ENCODE measurements around the gene TNPO2. TPM values are rescaled to one million over a fixed set of nuclear protein-coding genes. Genes with fewer than 3 reads are reported as not detected.

Gene TNPO2
- total and polyA plus RNA-seq, 2 of the 13 experiments (the other 11 are each of a cell fraction or from before 2014, with no cell fraction given): 31.7 to 61.0 TPM

GRCh38 chr19:12733369-12734214 lies 9.9 kb upstream of the TNPO2 start (continued):
- no peak for TF ChIP-seq AFF4 (CRISPR knock-in tag; IDR thresholded peaks at IDR 0.05)
- peak; percentile 52 for TF ChIP-seq CTCF (CRISPR knock-in tag; IDR thresholded peaks at IDR 0.05)
- no peak for TF ChIP-seq ZNF274 (CRISPR knock-in tag; IDR thresholded peaks at IDR 0.05)
- TF ChIP-seq LCORL (IDR thresholded peaks at IDR 0.05): no peak
- TF ChIP-seq LCORL (CRISPR knock-in tag; IDR thresholded peaks at IDR 0.05): peak; percentile 59; the same call in 1 of the 2 replicates
- no peak for TF ChIP-seq TAF1 (CRISPR knock-in tag; IDR thresholded peaks at IDR 0.05)
- no peak; a peak in 1 of 4 replicates for TF ChIP-seq POLR2A (IDR thresholded peaks at IDR 0.05; ENCODE audit: insufficient read depth in 1 of 2, low read depth in 2 of 2, low read length in 2 of 2)
- 0 out of 2 replicates have a peak, but pooled peaks have one; percentile 6 for TF ChIP-seq GATAD2A (CRISPR knock-in tag; IDR thresholded peaks at IDR 0.05)
- TF ChIP-seq MEIS1 (CRISPR knock-in tag; IDR thresholded peaks at IDR 0.05; ENCODE audit: borderline replicate concordance): no peak
- TF ChIP-seq ZNF225 (CRISPR knock-in tag; IDR thresholded peaks at IDR 0.05): no peak
- TF ChIP-seq NCOR1 (IDR thresholded peaks at IDR 0.05; ENCODE audit: borderline replicate concordance, low read length): peak; percentile 63; the same call in 1 of the 2 replicates
- TF ChIP-seq TMF1 (CRISPR knock-in tag; IDR thresholded peaks at IDR 0.05; ENCODE audit: low read depth): 0 out of 2 replicates have a peak, but pooled peaks have one; percentile 9
- no peak for TF ChIP-seq NAIF1 (CRISPR knock-in tag; IDR thresholded peaks at IDR 0.05; ENCODE audit: borderline replicate concordance)
- TF ChIP-seq TP53 (CRISPR knock-in tag; conservative IDR thresholded peaks at IDR 0.05): no peak
- peak; percentile 49 for TF ChIP-seq SAP130 (CRISPR knock-in tag; IDR thresholded peaks at IDR 0.05; ENCODE audit: low read depth)
- TF ChIP-seq GLMP (CRISPR knock-in tag; IDR thresholded peaks at IDR 0.05; ENCODE audit: borderline replicate concordance): no peak
- TF ChIP-seq PATZ1 (CRISPR knock-in tag; IDR thresholded peaks at IDR 0.05): peak; percentile 62
- TF ChIP-seq ZNF138 (CRISPR knock-in tag; IDR thresholded peaks at IDR 0.05; ENCODE audit: low read depth): no peak
- TF ChIP-seq KLF11 (CRISPR knock-in tag; IDR thresholded peaks at IDR 0.05): no peak
- TF ChIP-seq ZNF547 (CRISPR knock-in tag; IDR thresholded peaks at IDR 0.05): no peak
- no peak for TF ChIP-seq RNF2 (conservative IDR thresholded peaks at IDR 0.05; ENCODE audit: low read depth)
